ENCODE measurements around the gene VILL.

DNA sequence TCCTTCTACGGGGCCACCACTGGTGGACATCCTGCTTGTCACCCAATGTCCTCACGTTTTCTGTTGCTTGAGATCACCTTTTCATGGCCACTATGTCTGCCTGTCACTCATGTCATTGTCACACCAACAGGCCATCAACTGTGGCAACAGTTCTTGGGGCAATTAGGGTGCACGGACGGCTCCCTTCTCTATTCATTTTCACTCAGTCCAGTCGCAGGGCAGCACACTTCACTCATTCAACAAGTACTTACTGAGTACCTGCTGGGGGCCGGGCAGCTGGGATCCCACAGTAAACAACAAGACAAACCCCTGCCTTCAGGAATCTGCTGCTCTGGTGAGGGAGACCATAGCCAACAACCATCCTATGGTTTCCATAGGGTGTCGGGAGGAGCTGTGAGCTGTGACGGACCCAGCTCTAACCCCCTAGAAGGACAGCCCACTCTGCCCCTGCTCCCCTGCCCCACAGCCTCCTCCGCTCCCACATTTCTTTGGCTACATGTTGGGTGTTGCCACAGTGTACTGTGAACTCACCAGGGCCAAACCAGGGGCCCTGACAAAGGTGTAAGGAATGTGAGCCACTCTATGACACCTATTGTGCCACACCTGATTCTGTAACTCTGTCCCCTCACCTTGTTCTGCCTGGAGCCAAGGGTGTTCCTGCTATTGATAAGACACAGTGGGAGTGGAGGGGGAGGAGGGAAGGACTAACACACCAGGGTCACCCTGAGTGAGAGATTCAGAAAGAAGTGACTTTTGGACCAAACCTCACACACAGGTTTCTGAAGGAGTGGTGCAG, 1.9 kb downstream of the VILL start:
- TF ChIP-seq POLR2AphosphoS5 (IDR thresholded peaks at IDR 0.05): no peak
- TF ChIP-seq, protein P1, sequence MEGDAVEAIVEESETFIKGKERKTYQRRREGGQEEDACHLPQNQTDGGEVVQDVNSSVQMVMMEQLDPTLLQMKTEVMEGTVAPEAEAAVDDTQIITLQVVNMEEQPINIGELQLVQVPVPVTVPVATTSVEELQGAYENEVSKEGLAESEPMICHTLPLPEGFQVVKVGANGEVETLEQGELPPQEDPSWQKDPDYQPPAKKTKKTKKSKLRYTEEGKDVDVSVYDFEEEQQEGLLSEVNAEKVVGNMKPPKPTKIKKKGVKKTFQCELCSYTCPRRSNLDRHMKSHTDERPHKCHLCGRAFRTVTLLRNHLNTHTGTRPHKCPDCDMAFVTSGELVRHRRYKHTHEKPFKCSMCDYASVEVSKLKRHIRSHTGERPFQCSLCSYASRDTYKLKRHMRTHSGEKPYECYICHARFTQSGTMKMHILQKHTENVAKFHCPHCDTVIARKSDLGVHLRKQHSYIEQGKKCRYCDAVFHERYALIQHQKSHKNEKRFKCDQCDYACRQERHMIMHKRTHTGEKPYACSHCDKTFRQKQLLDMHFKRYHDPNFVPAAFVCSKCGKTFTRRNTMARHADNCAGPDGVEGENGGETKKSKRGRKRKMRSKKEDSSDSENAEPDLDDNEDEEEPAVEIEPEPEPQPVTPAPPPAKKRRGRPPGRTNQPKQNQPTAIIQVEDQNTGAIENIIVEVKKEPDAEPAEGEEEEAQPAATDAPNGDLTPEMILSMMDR (IDR thresholded peaks at IDR 0.05; ENCODE audit: poor library complexity, severe bottlenecking): no peak
- TF ChIP-seq, protein P2, sequence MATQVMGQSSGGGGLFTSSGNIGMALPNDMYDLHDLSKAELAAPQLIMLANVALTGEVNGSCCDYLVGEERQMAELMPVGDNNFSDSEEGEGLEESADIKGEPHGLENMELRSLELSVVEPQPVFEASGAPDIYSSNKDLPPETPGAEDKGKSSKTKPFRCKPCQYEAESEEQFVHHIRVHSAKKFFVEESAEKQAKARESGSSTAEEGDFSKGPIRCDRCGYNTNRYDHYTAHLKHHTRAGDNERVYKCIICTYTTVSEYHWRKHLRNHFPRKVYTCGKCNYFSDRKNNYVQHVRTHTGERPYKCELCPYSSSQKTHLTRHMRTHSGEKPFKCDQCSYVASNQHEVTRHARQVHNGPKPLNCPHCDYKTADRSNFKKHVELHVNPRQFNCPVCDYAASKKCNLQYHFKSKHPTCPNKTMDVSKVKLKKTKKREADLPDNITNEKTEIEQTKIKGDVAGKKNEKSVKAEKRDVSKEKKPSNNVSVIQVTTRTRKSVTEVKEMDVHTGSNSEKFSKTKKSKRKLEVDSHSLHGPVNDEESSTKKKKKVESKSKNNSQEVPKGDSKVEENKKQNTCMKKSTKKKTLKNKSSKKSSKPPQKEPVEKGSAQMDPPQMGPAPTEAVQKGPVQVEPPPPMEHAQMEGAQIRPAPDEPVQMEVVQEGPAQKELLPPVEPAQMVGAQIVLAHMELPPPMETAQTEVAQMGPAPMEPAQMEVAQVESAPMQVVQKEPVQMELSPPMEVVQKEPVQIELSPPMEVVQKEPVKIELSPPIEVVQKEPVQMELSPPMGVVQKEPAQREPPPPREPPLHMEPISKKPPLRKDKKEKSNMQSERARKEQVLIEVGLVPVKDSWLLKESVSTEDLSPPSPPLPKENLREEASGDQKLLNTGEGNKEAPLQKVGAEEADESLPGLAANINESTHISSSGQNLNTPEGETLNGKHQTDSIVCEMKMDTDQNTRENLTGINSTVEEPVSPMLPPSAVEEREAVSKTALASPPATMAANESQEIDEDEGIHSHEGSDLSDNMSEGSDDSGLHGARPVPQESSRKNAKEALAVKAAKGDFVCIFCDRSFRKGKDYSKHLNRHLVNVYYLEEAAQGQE (IDR thresholded peaks at IDR 0.05; ENCODE audit: borderline replicate concordance): no peak
- no peak for TF ChIP-seq EP300 (conservative IDR thresholded peaks at IDR 0.05; ENCODE audit: poor library complexity, severe bottlenecking)
- no peak for TF ChIP-seq EZH2 (IDR thresholded peaks at IDR 0.05; ENCODE audit: borderline replicate concordance, insufficient read depth, low read length, poor library complexity, severe bottlenecking)
